ENCODE data around the gene CX3CR1. TPM values are rescaled to one million over a fixed set of nuclear protein-coding genes. Genes with fewer than 3 reads are reported as not detected.

The CX3CR1 gene
- total and polyA plus RNA-seq, 8 donors = 1.8 to 6.4 (median 4.6) TPM

DNA sequence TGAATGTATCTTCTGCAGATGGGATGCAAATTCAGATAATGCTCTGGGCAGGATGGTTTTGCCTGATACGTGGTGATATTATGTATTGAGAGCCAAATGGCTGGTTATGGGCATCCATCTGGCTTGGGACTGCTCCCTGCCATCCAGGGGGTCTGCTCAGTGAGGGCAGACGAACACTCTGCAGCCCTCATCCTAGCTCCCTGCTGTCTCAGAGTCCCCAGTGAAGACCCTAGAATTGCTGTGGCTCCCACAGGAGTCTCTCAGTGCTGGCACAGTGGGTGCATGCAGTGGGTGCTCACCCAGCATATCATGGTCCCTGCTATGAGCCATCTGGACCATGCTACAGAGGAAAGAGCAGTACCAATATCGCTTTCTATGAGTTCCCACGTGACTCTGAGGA is 10.3 kb downstream of the CX3CR1 start:
- no peak for ATAC-seq
- no peak for DNase-seq
- no peak overlapping the region for H3K27ac ChIP-seq
- no peaks in the 10 kb centered on the region for H3K9me3 ChIP-seq
- H3K36me3 ChIP-seq = no peaks in the 10 kb centered on the region
- TF ChIP-seq, protein P1, sequence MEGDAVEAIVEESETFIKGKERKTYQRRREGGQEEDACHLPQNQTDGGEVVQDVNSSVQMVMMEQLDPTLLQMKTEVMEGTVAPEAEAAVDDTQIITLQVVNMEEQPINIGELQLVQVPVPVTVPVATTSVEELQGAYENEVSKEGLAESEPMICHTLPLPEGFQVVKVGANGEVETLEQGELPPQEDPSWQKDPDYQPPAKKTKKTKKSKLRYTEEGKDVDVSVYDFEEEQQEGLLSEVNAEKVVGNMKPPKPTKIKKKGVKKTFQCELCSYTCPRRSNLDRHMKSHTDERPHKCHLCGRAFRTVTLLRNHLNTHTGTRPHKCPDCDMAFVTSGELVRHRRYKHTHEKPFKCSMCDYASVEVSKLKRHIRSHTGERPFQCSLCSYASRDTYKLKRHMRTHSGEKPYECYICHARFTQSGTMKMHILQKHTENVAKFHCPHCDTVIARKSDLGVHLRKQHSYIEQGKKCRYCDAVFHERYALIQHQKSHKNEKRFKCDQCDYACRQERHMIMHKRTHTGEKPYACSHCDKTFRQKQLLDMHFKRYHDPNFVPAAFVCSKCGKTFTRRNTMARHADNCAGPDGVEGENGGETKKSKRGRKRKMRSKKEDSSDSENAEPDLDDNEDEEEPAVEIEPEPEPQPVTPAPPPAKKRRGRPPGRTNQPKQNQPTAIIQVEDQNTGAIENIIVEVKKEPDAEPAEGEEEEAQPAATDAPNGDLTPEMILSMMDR (IDR thresholded peaks at IDR 0.05) = no peak
- H3K27me3 ChIP-seq = no peaks in the 10 kb centered on the region
- no peak overlapping the region for H3K4me3 ChIP-seq
- peaks cover 0 to 42% of the 10 kb centered on the region in 2 donors for H3K4me1 ChIP-seq
- intact Hi-C loops (cut with DNase I) = no loop called here

DNA sequence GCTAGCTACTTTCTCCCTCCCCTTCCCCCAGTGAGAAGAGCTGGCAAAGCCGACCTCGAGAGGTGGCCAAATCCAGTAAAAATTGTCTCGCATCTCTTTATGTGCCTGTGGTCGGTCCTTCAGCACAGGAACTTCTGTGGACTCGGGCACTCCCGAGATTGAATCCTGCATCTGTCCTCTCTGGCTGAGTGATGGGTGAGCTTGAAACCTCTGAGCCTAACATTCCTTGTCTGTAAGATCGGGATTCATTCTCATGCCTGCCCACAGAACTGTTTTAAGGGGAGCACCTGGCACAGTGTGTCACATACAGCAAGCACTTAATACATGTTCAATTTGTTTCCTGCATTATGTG is 11.3 kb downstream of the CX3CR1 start:
- DNase-seq (no peak), ATAC-seq (no peak)
- no peaks in the 10 kb centered on the region for H3K9me3 ChIP-seq
- intact Hi-C loops (cut with DNase I) = no loop called here
- TF ChIP-seq, protein P1 (IDR thresholded peaks at IDR 0.05) = no peak
- no peaks in the 10 kb centered on the region for H3K36me3 ChIP-seq
- H3K27ac ChIP-seq = no peak overlapping the region
- no peaks in the 10 kb centered on the region for H3K27me3 ChIP-seq
- peaks cover 0 to 36% of the 10 kb centered on the region in 2 donors for H3K4me1 ChIP-seq
- no peak overlapping the region for H3K4me3 ChIP-seq

DNA sequence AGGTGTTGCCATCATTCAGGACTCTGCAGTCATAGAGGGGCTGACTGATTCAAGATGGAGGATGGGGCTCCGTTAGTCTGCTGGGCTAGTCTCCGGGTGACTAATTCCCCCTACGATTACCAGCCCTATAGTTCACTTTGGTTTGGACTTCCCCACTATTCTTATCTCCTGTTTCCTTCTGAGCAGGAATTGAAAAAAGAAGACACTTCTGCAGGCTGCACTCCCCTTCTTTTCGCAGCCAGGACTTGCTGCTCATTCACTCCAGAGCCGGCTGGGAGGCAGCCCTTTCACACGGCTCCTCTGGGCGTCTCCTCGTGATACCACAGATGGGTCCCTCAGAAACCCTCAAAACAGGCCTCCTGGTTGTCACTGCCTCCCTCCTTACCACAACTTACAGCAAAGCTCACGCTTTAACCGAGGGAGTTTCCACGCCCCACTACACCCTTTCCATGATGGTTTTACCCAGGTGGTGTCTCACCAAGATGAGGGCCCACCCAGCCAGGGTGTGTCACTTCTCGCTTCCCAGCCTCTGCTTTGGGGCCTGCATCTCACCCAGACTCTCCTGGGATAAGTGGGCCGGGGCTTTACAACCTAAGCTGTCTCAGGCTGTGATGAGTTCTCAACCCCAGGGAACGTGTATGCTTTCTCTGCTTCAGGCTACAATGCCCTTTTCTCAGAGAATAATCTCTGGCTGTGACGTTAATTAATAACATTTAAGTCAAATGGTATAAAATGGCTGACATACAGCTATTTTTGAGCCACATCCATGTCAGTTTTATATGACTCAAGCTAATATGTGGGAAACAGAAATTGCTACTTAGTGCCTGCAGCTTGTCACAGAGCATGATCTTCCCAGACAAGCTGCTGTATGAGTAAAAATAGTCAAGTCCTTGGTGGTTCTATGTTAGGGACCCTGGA is 11.9 kb downstream of the CX3CR1 start:
- no peaks in the 10 kb centered on the region for H3K9me3 ChIP-seq
- H3K4me3 ChIP-seq = no peak overlapping the region
- TF ChIP-seq, protein P1 (IDR thresholded peaks at IDR 0.05) = no peak
- intact Hi-C loops (cut with DNase I) = no loop called here
- ATAC-seq (no peak), DNase-seq (no peak)
- H3K36me3 ChIP-seq = no peaks in the 10 kb centered on the region
- peaks cover 0 to 34% of the 10 kb centered on the region in 2 donors for H3K4me1 ChIP-seq
- no peaks in the 10 kb centered on the region for H3K27me3 ChIP-seq
- no peak overlapping the region for H3K27ac ChIP-seq

DNA sequence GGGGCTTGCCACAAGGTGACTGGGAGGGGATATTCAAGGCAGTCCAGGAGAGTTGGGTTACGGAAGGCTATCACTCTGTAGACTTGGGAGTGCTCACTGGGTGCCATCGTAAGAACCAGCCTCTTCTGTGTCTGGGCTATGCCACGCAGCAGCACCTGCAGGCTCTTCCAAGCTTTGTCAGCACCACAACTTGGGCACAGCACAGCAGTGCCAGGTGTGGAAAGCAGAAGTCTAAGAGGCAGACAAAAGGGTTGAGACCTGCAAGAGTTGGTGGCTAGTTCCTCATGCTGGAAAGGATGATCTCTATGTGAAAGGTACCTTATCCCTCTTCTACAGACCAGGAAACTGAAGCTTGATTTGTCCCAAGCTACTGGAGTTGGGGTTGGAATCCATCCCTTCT is 15.8 kb downstream of the CX3CR1 start:
- ATAC-seq = no peak
- Histone ChIP-seq H3K36me3 (no peaks in the 10 kb centered on the region), H3K4me1 (peaks cover 4 to 34% of the 10 kb centered on the region in 2 donors), H3K27ac (no peak overlapping the region), H3K9me3 (no peaks in the 10 kb centered on the region), H3K27me3 (no peaks in the 10 kb centered on the region), H3K4me3 (no peak overlapping the region)
- no peak for DNase-seq
- intact Hi-C loops (cut with DNase I) = no loop called here
- TF ChIP-seq, protein P1 (IDR thresholded peaks at IDR 0.05) = no peak

DNA sequence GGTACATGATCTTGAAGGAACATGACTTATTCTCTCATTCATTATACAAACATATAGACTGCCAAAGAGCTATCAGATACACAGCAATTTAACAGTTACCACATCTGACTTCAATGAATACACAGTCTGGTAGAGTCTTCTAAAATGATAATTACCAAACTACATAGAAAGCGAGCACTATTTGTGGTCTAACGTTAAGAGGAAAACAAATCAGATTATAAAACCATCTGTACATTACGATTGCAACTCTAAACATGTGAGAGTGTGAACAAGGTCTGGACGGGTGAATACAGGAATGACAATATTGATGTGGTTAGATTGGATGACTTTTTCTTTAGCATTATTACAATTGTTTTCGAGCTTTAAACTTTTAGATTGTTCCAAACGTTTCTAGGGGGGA is 16.3 kb downstream of the CX3CR1 start:
- TF ChIP-seq, protein P1 (IDR thresholded peaks at IDR 0.05) = no peak
- Histone ChIP-seq H3K4me1 (peaks cover 4 to 34% of the 10 kb centered on the region in 2 donors), H3K9me3 (no peaks in the 10 kb centered on the region), H3K27ac (no peak overlapping the region), H3K36me3 (no peaks in the 10 kb centered on the region), H3K27me3 (no peaks in the 10 kb centered on the region), H3K4me3 (no peak overlapping the region)
- intact Hi-C loops (cut with DNase I) = no loop called here
- no peak for ATAC-seq
- no peak for DNase-seq

Measured in left lung (tissue), 10 donors.